Tibial nerve (tissue), 4 donors: ENCODE results near the gene SLC14A1.

ENCODE experiments used
- CTCF ChIP-seq, 5 experiments: fragments of 200-600 bp in 3 of 5; fragments of 450-650 bp in 2 of 5; sonication (generic) in 3 of 5; IDR thresholded peaks; one replicate each; pipeline ENCODE4 v1.5.1; 2016 to 2019; ENCODE audit warnings: antibody characterized with exemption in 5 of 5, mild to moderate bottlenecking in 3 of 5, moderate library complexity in 2 of 5
- EP300 ChIP-seq, 2 donors: sonication (generic); formaldehyde crosslinking; IDR thresholded peaks; one replicate each; pipeline ENCODE4 v1.6.1; 2017; ENCODE audit warnings: antibody characterized with exemption in 2 of 2, mild to moderate bottlenecking in 1 of 2
- POLR2A ChIP-seq, 2 donors: fragments of 450-650 bp; IDR thresholded peaks; one replicate each; pipeline ENCODE4 v1.6.1; 2017; ENCODE audit warnings: antibody characterized with exemption in 2 of 2, mild to moderate bottlenecking in 2 of 2, moderate library complexity in 2 of 2

DNA sequence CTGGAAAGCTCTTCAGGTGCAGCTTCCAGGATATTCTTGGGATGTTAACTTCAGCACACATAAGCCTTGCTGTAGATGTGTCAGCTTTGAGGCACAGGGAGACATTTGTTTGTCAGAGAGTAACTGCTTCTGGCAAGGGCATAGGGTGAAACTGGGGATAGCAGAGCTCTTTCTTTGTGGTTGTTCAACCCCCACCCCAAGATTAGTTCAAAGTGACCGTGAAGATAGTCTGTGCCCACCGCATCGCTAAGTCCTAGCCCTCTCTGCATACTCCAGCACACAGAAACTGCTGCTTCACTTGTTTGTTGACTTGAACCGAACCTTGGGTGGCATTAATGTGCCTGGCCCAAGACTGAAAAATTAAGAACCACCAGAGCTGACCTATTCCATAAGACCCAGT lies 1.4 kb downstream of the SLC14A1 start:
- no peak for TF ChIP-seq CTCF (IDR thresholded peaks at IDR 0.05)
- TF ChIP-seq POLR2A (IDR thresholded peaks at IDR 0.05) = no peak
- TF ChIP-seq EP300 (IDR thresholded peaks at IDR 0.05) = no peak
